ENCODE results near the gene CARD11.

GRCh38 chr7:2964208-2964607 is 79.5 kb downstream of the CARD11 start:
- no peak for TF ChIP-seq POLR2A (IDR thresholded peaks at IDR 0.05; ENCODE audit: insufficient read depth in 1 of 2, low read depth in 2 of 2, low read length in 2 of 2)
- TF ChIP-seq ZBTB38 (CRISPR knock-in tag; IDR thresholded peaks at IDR 0.05), result no peak
- TF ChIP-seq ZNF274 (CRISPR knock-in tag; IDR thresholded peaks at IDR 0.05), result no peak
- TF ChIP-seq RFX5 (IDR thresholded peaks at IDR 0.05; ENCODE audit: low read depth, low read length), result no peak
- no peak for TF ChIP-seq ZNF615 (CRISPR knock-in tag; IDR thresholded peaks at IDR 0.05; ENCODE audit: borderline replicate concordance)
- TF ChIP-seq PHF8 (CRISPR knock-in tag; IDR thresholded peaks at IDR 0.05), result no peak
- TF ChIP-seq ERF (CRISPR knock-in tag; IDR thresholded peaks at IDR 0.05), result no peak
- TF ChIP-seq ONECUT2 (CRISPR knock-in tag; IDR thresholded peaks at IDR 0.05), result no peak
